Measurements from ENCODE around the gene PRDM16.

- TF ChIP-seq CTCF (IDR thresholded peaks at IDR 0.05) (no peak), NR2C2 (CRISPR knock-in tag; IDR thresholded peaks at IDR 0.05) (no peak), ZSCAN18 (CRISPR knock-in tag; IDR thresholded peaks at IDR 0.05) (no peak), SP1 (CRISPR knock-in tag; conservative IDR thresholded peaks at IDR 0.05) (no peak), USF2 (CRISPR knock-in tag; IDR thresholded peaks at IDR 0.05) (no peak), ZNF138 (CRISPR knock-in tag; conservative IDR thresholded peaks at IDR 0.05) (no peak), ZNF232 (CRISPR knock-in tag; IDR thresholded peaks at IDR 0.05) (no peak), ZNF423 (CRISPR knock-in tag; IDR thresholded peaks at IDR 0.05) (no peak), EMX1 (CRISPR knock-in tag; IDR thresholded peaks at IDR 0.05) (no peak), NR1H2 (CRISPR knock-in tag; IDR thresholded peaks at IDR 0.05) (no peak)
Measured at GRCh38 chr1:3135744-3136455, 66.9 kb downstream of the PRDM16 start.
